HG02870 (cell line): Measurements from ENCODE around the gene SNTB2.
"Not testable (repeated sequence)": the region's sequence is repeated elsewhere in the genome, so short reads cannot be mapped to it uniquely, and the experiment has no call there.

Experiments
- ATAC-seq: cut with Tn5 transposase; IDR thresholded peaks from one replicate; pipeline ENCODE4 v1.9.1; 2021; ENCODE audit warnings: mild to moderate bottlenecking, moderate library complexity; ENCODE audit not compliant: unreplicated experiment

SNTB2 gene

DNA sequence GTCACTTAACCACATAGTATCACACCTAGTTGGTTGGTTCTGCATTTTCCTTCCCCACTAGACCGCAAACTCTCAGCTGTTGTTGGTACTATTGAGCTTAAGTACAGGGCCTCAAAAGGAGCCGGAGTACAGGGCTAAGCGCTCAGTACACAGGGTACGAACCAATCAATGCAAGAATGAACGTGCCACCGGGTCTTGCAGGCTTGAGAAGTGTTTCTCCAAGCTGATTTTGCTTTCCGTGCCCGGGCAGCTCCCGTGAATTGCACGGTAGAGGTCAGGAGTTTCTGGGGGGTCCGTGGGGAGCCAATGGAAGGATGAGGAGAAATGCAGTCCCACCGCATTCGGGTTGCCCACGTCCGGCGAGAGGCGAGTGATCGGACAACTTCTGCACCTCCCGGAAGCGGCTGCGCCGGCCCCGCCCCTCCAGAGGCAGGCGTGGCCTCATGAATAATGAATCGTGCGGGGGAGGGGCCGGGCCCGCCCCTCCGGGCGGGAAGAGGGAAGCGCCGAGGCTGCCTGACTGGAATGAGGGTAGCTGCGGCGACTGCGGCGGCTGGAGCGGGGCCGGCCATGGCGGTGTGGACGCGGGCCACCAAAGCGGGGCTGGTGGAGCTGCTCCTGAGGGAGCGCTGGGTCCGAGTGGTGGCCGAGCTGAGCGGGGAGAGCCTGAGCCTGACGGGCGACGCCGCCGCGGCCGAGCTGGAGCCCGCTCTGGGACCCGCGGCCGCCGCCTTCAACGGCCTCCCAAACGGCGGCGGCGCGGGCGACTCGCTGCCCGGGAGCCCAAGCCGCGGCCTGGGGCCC is at the start of gene SNTB2:
TSS of gene SNTB2 (plus strand) at position 523 of the 804 bp plus-strand sequence. CDS start at position 526, 3 bp downstream.
- peak; percentile 77 for ATAC-seq

GRCh38 chr16:69138608-69139007 is 48.4 kb upstream of the SNTB2 start:
- ATAC-seq, result no peak

GRCh38 chr16:69139464-69139863 is 47.5 kb upstream of the SNTB2 start:
- not testable (repeated sequence) for ATAC-seq

- no peak for ATAC-seq
Measured at GRCh38 chr16:69141014-69141413, 46.0 kb upstream of the SNTB2 start.

- ATAC-seq, result no peak
Measured at GRCh38 chr16:69141936-69142335, 45.0 kb upstream of the SNTB2 start.

GRCh38 chr16:69143116-69143515 is 43.8 kb upstream of the SNTB2 start:
- no peak for ATAC-seq

GRCh38 chr16:69145658-69146057 is 41.3 kb upstream of the SNTB2 start:
- no peak for ATAC-seq

GRCh38 chr16:69149621-69150020 is 37.3 kb upstream of the SNTB2 start:
- ATAC-seq, result not testable (repeated sequence)

GRCh38 chr16:69150146-69150865 is 36.7 kb upstream of the SNTB2 start:
- ATAC-seq, result no peak

DNA sequence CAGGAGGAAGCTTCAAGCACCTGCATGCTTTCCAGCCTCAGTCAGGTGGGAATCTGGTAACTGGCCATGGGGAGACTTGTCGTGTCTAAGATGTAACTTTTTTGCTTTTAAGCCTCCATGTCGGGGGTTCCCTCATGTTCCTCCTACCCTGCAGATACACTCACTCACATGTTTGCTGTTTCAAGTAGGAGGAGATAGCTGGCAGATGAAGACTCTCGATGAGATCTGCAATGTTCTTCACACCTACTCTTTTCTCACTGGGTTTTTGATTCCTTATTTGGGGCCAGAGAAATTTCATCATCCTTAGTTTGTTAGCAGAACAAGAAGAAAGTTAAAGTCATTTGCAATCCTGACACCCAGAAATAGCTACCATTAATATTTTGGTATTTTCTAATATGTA is 29.8 kb upstream of the SNTB2 start:
- no peak for ATAC-seq

DNA sequence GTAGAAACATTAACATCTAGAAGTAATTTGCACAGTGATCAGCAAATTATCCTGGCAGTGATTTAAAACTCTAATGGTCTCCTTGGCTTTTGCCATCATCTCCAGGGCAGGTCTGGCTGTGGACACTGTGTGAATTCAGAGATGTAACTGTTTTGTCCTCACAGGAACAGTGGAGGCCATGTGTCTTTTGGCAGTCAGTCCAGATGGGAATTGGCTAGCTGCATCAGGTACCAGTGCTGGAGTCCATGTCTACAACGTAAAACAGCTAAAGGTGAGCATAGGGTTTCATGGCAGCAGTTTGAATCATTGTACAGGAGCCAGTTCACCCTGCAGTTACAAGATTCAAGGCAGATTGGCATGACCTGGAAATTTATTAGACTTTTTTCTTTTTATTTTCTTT is 26.8 kb upstream of the SNTB2 start:
- ATAC-seq, result no peak

DNA sequence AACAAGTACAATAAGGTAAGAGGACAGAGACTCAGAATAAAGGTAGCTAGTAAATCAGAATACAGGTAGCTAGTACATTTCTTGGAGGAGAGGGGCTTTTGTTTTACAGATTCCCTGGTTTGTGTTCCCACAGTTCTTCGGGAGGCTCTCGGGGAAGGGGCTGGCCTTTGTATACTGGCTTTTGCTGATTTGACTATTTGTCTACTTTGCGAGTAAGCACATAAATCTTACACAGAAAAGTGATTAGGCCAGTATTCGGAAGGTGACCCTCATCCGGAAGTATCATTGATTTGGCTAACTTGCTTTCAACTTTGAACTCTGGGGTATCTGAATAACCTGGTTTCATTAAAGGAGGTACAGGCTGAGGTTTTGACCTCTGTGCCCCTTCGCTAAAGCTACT is 21.4 kb upstream of the SNTB2 start:
- no peak for ATAC-seq

DNA sequence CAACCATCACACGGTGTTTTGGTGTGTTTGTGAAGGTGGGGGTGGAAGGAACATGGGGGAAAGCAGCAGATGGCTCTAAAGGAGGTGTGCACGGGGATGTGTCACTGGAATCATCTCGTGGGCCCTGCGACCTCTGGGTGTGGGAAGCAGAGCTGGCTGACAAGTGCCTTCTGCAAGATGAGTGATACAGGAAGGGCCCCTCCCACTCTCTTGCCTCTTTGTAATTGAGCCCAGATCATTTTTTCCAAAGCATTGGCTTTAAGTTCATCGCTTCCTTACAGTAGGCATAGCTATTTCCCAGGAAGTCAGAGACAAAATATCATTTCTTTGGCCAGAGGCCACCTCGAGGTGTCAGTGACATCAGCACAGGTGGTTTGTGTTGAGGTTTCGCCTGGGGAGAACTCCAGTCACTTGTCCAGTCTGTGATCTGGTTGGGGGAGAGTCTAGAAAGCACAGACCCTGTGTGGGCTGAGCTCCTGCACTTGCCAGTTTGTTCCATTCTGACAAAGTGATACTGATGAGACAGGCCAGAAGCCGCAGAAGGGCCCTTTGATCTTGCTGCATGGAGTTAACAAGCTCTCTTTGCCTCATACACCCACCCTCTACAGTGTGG is 20.6 kb upstream of the SNTB2 start:
- no peak for ATAC-seq

- no peak for ATAC-seq
Measured at GRCh38 chr16:69166946-69167930, 19.7 kb upstream of the SNTB2 start.

DNA sequence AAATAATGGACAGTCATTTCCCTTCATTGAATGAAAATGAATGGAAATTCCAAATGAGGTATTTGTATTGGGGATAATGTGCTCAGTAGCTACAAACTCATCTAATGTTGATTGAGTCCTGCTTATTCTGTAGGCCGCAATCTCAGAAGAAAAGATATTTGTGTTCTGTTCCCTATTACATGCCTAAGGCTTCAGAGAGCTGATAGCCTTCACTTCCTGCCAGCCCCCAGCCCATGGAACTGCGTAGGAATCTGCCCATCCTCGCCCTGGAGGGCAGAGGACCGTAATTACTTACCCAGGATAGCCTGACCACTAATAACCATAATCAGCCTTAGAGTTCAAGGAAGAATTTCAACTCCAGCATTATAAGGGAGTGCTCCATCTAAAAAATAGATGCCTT is 17.9 kb upstream of the SNTB2 start:
- no peak for ATAC-seq

DNA sequence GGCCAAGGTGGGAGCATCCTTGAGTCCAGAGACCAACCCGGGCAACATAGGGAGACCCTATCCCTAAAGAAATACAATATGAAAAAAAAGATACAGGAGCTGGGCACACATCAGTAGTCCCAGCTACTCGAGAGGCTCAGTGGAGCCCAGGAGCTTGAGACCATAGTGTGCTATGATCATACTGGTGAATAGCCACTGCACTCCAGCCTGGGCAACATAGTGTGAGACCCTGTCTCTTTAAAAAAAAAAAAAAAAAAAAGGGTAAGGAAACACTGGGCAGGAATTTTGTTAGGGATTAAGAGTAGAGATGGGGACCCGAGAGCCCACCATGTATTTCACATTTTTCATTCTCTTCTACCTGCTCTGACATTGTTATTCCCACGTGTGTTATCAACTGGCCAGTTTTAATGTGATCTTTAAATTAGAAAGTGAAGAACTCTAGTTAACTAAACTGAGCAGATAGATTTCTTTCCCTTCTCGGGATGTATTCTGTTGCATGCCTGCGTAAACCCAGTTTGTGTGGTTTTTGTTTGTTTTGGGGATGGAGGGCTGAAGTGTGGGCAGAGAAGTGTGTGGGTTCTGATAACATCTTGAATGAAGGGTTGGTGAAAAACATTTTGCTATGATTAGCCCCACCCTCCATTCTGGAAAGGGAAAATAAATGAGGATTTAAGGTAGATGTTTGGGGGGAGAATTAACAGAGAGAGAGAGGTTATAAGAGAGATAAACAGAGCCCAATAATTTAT is 17.2 kb upstream of the SNTB2 start:
- ATAC-seq, result no peak

DNA sequence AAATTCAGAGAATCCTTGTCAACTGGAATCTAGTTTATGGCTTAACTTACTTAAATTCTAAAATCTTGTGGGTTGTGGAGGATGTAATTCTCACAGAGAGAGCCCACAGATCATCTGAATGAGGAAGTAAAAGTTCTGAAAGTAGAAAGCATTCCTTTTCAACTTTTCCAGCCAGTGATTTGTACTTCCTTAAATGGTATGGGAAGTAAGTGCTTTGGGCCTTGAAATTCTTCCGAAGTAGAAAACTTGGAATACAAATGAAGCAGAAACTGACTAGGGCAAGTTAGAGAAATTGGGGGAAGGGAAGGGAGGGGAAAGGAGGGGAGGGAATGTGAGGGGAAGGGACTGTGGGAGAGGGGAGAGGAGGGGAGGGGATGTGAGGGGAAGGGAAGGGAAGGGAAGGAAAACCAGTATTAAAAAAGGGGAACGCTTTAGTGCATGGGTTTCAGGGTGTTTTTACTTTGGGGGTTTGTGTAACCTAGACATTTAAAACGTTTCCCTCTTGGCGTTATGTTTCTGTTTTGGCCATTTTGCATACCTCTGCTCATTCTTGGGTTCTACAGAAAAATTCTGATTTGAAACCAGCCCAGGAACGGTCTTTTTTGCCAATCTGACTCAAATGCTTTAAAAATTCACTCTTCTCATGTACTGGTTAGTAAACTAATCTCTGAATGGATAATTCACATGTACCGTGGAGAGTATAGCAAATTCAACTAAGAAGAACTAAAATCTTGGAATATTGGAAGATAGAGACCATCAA is 15.5 kb upstream of the SNTB2 start:
- no peak for ATAC-seq

DNA sequence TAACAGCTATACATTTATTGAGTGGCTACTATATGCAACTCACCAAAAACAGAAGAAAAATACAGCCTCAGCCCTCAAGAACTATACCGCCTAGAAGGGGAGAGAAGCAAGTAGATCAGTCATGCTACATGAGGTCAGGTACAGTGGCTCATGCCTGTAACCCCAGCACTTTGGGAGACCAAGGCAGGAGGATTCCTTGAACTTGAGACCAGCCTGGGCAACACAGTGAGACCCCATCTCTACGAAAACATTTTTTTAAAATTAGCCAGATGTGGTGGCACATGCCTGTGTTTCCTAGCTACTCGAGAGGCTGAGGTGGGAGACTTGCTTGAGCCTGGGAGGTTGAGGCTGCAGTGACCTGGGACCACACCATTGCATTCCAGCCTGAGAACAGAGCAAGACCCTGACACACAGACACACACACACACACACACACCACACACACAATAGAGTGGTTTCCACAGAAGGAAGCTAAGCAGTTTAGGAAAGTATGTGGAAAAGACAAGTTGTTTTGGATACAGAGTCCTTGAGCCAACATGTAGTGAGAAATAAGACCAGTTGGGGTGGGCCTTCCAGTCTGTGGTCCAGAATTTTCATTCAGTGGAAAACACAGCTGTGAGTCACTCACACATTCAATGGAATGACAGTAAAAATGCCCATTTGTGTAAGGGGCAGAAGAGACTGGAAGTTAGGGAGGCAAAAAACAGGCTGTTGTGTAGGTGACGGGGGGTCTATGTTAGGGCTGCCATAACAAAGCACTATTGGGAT is 10.7 kb upstream of the SNTB2 start:
- ATAC-seq, result no peak
